Left lobe of liver (tissue), 2 donors: ENCODE data around the gene KIAA0513. TPM values are rescaled to one million over a fixed set of nuclear protein-coding genes. Genes with fewer than 3 reads are reported as not detected.

Experiments used
- ATAC-seq: fragments of 200-7000 bp; cut with Tn5 transposase; one replicate; pipeline ENCODE4 v1.9.1; 2020; ENCODE audit warnings: mild to moderate bottlenecking, moderate library complexity
- DNase-seq: peaks from one replicate; pipeline ENCODE4 v3.0.0-alpha.2; 2020; ENCODE audit warnings: low spot score
- total RNA-seq: library from RNA; stranded (reverse); gene quantifications from one replicate; pipeline ENCODE4 v1.2.1, GENCODE V29; 2021
- donor health status: DM: no; HTN: no; CAD: no; lungs with moderate emphysema.
- donor health status: DM: no; HTN: yes; CAD: no.

KIAA0513 gene
- total RNA-seq, 1 donor from 2014 or later: 5.0 TPM

DNA sequence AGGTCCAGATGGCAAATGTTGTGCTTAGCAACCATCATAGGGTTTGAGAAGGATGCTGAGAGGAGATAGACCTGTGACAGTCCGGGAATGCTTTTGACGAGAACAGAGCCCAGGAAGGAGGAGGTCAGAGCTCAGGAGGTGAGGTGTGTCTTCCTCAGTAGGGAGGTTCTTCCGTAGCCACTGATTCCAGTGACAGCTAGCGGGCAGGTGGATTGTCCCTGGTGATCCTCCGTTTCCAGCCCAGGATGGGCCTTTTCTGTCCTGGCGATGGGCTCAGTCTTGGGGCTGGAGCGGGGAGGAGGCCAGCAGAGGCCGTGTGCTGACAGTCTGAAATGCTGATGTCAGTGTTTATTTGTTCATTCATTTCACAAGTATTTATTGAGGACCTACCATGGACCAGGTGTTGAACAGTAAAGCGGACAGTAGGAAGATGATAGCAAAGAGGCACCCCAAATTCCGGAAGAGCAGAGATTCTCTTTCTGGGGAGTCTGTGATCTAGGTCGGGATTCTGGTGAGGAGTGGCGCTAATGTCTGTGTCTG is 38.8 kb downstream of the KIAA0513 start:
- ATAC-seq: no peak
- no peak for DNase-seq

DNA sequence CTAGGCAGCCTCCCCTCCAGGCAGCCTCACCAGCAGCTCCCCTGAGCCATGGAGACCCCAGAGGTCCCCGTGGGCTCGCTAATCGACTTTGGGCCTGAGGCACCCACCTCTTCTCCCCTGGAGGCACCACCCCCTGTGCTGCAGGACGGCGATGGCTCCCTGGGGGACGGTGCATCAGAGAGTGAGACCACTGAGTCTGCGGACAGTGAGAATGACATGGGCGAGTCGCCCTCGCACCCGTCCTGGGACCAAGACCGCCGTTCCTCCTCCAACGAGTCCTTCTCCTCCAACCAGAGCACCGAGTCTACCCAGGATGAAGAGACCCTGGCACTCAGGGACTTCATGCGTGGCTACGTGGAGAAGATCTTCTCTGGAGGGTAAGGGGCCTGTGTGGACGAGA is 39.4 kb downstream of the KIAA0513 start:
- DNase-seq (no peak), ATAC-seq (no peak)

DNA sequence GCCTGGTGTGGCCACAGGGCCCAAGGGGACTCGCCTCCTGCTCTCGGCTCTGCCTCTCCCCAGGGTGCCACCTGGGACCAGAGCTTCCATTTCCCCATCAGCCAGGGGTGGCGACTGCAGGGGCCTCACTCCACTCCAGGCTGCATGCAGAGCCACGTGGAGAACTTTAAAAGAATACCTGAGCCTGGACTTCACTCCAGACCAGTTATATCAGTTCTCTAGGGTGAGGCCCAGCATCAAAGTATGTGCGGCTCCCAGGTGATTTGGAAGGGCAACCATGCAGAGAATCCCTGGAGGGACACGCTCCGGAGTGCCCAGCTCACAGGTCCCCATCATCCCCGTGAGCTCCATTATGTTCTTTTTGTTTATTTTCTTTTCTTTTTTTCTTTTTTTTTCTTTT is 39.8 kb downstream of the KIAA0513 start:
- DNase-seq (no peak), ATAC-seq (no peak)

DNA sequence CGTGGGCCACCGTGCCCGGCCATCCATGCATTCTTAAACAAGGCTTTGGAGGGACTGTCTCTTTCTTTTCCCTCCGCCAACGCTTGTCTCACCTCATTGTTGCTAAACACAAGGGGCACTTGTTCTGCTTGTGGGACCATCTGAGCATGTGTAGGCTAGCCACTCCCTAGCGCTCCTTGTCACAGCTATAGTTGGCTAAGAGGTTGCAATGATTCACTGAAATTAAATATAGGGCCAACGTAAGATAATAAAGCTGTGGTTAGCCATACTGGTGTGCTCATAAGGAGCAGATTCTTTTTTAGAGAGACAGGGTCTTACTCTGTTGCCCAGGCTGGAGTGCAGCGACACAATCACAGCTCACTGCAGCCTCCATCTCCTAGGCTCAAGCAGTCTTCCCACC is 41.2 kb downstream of the KIAA0513 start:
- DNase-seq (no peak), ATAC-seq (no peak)

DNA sequence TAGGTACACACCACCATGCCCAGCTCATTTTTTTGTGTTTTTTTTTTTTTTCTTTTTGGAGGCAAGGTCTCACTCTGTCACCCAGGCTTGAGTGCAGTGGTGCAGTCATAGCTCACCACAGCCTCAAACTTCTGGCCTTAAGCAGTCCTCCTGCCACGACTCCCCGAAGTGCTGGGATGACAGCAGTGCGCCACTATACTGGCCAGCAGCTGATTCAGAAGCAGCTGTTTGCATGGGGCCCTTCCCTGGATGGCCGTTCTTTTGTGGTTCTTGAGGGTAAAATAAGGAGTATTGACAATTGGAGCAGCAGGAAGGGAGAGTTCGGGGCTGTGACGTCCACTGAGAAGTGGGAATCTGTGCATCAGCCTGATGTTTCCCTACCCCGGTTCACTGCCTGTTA is 41.6 kb downstream of the KIAA0513 start:
- ATAC-seq: no peak
- no peak for DNase-seq

DNA sequence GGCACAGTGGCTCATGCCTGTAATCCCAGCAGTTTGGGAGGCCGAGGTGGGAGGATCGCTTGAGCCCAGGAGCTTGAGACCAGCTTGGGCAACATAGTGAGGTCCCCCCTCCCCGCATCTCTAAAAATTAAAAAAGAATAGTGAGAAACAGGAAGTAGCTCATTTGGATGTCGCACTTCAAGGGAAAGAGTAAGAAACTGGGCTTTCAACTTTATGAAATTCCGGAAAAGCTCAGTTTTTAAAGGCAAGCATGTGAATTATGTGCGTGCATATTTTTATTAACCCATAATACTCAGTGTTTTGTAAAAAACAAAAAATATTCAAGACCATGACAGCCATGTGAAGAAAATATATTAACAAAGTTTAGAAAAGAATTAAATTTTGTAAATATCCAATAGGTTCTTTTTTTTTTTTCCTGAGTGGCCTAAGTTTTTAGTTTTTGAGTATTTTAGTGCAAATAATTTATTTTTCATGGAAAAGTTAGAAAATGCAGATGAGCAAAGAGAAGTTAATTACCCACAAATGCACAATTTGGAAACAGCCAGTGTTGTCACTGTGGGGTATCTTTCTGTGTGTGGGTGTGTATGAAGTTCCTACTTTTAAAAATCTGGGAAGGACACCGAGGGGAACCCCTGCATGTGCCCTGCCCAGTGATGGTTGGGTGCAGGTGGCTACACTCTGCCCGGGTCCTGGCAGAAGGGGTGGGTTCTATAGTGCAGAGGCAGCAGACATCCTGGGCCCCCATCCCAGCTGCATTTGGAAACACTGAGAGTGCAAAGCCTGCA is 44.7 kb downstream of the KIAA0513 start:
- ATAC-seq (no peak), DNase-seq (no peak)

DNA sequence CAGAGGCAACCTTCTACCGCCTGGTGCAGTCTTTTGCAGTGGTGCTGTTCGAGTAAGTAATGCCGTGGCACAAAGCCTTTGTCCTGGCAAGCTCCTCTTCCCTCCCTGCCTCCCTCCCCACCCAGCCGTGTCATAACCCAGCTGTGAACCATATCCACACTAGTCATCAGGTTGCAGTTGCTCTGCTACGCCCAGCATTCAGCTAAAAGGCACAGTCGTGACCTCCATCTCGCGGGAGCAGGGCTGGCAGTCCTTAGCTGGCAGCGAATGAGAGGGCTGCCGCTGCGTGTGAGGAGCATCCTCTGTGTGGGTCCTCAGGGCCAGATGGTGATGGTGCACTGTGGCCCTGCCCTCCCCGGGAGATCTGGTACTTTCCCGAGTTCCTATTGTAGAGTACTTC is 45.4 kb downstream of the KIAA0513 start:
- ATAC-seq: no peak
- no peak for DNase-seq

DNA sequence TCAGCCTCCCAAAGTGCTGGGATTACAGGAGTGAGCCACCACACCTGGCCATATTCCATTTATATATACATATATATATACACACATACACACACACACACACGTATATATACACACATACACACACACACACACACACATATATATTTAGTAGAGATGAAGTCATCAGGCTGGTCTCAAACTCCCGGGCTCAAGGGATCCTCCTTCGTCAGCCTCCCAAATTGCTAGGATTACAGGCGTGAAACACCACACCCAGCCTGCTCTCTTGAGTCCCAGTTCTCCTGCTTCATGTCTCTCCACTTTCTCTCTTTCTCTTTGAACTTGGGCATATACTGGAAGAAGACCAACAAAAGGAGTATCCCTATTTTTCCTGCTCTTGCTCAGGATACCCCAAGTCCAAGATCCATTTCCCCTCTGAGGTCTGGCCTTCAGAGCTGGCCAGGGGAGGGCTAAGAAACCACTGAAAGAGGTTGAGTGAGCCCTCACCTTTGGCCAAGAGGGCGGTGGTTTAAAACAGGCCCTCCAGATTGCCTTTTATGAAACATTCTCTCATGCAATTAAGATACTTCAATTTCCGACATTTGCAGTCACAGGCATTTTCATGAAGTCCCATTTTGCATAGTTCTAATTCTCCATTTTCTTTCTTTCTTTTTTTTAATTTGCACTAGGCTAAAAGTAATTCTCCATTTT is 46.8 kb downstream of the KIAA0513 start:
- ATAC-seq: no peak
- no peak for DNase-seq

DNA sequence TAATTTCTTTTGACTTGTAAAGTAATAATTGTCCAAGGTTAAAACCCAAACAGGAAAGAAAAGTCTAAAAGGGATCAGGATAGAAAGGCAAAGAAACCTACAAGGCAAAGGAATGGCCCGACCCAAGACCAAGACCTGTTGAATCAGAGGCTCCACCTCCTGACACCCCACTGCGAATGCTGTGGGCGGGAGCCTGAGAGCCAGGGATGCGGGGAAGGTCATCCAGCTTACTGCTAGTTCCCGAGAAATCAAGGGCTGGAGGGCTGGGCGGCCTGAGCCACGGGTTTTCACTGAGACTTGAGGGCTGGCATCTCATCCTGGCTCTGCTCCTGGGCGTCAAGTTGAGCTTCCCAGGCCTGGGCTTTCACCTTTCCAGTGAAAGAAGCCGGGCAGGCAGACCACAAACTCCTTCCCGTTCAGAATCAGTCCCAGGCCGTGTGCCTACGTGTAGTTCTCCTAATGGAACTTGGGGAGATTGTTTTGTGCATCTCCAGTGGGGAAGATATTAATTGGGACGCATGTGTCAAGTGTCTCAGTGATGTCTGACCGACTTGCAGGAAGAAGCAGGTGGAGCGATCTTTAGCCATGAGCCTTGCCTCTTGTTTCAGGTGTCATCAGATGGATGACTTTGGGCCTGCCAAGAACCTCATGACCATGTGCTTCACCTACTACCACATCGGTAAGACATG is 47.8 kb downstream of the KIAA0513 start:
- DNase-seq (no peak), ATAC-seq (no peak)

DNA sequence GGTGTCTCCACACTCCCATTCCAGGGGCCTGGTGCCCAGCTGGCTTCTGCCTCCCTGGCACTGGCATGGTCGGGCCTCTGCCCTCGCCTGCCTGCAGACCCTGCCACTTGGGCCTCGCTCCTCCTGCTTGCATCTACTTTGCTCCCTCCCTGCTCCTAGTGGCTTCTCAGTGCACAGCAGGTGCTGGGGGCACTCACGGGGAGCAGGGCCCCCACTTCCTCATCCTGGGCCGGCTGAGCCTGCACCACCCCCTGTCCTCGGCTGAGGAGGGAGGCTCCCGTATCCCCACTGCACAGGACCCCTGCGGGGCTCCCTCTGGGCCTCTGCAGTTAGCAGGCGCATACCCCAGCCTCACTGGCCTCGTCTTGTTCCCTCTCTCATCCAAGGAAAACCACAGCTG is 49.4 kb downstream of the KIAA0513 start:
- no peak for DNase-seq
- ATAC-seq: no peak

DNA sequence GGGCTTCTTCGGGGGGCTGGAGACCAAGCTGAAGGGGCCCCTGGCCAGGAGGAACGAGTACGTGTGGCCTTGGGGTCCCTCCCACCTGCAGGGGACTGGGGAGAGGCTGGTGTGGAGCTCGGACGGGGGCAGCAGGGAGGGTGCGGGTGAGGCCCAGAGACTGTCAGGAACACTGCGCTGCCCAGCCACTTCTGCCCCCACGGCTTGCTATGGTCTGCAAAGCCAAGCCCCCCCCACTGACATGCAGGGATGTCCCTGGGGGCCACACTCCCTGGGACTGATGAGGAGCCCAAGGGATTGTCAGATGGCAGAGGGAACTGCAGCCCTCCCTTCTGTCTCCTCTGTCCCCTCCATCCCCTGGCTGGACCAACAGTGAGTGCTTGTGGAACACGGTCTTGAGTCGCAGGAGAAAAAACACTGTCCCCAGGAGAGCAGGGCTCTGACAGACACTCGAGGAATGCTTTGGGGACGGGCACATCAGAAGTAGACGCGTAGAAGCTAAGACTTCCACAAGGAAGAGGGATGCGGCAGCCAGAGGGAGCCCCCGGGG is 50.1 kb downstream of the KIAA0513 start:
- ATAC-seq (no peak), DNase-seq (no peak)

DNA sequence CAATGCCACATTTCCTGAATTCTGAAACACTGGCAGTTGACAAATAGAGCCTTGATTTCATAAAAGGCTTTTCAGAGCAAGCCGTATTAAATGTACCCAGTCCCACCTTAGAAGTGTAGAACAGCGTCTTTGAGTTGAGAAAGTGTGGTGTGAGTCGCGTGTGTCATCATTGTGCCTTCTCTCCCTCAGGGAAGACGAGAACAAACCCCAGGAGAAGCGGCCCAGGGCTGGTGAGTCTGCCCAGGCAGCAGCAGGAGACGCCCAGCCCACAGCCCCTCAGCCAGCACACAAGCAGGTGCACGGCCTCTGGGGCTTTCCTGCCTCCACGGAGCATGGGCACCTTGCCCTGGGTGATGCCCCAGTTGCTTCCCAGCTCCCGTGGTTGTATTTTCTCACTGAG is 50.6 kb downstream of the KIAA0513 start:
- ATAC-seq: no peak
- DNase-seq: no peak

DNA sequence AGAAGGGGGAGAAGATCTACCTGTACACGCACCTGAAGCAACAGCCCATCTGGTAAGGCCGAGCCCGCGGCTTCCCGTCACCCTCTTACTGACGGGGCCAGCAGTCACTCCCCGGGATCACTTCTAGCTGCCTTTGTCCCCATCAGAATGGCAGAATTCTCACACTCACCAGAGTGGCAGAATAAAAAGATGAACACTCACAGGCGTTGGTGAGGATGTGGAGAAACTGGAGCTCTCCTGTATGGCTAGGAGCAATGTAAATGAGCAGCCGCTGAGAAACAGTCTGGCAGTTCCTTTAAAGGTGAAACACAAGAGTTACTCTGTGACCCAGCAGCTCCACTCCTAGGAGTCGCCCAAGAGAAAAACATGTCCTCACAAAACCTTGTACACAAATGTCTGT is 51.4 kb downstream of the KIAA0513 start:
- ATAC-seq (no peak), DNase-seq (no peak)

DNA sequence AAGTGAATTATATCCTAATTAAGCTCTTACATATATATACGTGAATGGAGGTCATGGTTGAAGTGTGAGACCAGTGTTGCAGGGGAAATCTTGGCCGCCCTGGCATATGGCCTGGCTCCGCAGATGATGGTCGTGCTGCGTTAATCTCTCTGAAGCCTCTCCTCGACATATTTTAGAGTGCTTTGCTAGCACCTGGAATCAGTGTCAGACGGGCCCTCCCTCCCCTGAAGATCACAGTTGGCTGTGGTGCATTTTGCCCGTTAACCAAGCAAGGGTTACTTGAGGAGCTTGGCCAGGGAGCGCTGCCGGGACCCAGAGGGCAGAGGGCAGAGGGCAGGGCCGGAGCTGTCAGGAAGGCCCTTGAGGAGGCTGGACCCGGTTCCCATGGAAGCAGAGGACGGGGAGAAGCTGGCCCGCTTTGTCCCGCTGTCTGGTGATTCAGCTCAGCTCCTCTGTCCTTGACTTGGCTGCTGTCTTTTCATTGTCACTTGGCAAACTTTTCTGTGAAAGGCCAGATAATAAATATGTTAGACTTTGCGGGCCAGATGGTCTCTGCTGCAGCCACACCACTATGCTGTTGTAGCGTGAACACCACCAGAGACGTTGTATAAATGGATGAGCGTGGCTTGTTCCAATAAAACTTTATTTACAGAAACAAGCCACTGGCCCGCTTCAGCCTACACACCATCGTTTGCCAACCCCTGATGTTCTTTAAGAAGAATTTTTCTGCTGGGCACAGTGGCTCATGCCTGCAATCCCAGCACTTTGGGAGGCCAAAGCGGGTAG is 52.4 kb downstream of the KIAA0513 start:
- no peak for DNase-seq
- ATAC-seq: no peak

DNA sequence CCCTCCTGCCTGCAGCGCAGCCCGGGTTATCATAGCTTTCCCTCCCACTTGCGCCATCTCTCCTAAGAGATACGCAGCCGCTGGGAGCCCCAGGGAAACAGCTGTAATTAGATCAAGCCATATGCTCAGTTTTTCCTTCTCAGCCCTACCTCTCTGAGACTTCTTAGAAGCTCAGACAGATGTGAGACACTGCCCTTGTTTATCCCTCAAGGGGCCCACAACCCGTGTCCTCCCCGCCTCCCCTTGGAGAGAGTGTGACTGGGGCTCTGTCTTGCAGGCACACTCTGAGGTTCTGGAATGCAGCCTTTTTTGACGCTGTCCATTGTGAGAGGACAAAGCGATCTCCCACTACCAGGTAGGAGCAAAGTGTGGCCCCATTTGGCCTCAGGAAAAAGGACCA is 53.4 kb downstream of the KIAA0513 start:
- DNase-seq (no peak), ATAC-seq (no peak)

DNA sequence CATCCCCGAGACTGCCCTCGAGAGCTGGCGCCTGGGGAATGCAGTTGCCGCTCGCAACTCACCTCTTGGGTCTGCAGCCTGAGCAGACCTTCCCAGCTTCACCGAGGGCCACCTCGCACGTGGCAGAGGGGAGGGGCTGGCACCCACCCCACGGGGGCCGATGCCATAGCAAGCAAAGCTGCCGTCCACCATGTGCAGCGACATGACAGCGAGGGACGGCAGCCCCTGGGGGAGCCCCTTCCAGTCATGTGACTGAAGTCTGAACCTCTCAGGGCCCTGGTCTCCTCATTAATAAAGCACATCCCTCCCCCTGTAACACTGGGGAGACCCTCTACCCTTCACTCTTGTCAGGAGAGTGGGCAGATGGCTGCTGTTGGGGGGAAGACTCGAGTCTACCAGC is 54.2 kb downstream of the KIAA0513 start:
- ATAC-seq (no peak), DNase-seq (no peak)

DNA sequence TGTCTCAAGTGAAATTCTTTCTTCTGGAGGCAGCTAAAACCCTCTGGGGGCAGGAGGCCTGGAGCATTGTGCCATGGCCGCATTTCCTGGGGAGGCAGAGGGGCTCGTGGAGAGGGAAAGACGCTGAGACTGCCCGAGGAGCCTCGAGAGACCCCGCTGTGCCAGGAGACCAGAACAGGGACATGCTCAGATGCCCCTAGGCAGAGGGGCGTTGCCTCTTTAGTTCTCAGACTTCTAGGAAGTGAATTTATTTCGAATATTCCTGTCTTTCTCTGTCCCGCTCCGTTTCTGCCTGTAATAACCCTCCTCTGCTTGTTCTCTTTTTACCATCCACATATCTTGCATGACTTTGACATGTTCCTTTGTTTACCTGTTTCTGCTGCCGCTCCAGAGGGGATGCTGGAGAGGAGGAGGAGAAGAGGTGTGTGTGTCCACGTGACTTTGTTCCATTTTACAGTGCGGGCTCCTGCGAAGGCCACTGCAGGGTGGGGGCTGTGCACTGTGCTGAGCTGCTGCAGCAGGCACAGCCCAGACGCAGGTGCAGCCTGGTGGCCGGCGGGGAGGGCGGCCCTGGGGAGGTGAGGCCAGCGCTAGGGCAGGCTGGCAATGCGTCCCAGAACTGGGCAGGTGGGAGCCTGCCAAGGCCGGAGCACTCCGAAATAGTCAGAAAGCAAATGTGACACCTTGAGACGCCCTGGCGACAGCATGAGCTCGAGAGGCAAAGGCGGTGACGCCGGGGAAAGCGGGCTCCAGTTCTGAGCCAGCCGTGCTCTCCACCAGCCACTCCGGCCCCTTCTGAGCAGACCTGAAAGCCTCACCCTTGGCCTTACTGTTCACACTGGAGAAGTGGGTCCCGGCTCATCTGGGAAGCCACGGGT is 54.8 kb downstream of the KIAA0513 start:
- DNase-seq (no peak), ATAC-seq (no peak)

DNA sequence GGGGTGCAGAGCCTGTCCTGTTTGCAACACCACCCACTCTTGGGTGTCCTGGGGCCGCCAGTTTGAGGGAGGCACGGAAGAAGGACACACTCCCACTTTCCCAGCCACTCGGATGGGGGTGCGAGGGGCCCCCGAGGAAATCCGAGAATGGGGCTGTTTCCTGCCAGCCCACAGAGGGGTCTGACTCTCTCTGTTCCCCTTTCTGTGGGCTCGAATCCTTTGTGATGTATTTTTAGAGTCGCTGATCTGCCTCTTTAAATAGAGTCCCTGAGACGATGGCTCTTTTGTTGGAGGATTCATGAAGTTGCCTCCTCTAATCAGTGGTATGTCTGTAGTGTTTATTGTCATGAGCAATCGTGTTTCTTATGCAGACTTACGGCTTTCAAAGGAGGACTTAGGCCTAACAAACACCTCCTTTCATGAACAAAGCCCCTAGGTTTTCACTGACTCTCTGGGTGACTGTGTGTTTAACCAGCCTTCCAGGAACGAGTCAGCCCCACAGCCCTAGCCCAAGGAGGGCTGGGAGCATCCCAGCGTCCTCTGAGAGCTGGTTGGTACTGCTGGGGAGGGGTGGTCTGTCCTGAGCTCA is 55.5 kb downstream of the KIAA0513 start:
- no peak for ATAC-seq
- DNase-seq: no peak

DNA sequence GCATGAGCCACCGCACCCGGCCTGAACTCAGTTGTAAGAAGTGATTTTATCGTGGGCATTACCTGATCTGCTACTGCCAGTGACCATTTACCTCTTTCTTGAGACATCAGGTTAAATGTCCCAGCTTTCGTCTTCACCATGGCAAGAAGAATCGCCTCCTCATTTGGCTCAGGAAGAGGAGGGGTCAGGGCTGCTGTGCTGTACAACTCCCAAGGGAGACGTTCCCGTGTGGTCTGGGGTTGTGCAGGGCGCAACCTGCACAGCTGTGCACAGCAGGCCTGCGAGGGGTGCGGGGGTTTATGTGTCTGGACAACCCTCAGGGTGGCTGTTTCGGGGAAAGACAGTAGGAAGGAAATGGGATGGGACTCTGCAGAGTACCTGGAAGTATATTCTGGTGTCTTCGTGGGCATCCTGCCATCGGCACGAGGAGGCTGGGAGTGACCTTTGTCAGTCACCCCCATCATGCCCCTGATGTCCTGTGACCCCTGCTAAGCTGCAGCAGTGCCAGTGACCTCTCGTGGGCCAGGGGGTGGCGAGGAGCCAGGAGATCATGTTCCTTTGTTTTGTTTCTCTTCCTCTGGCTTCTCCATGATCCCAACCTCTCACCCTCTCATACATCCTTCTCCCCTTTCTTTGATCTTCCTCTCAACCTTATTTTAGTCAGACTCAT is 57.4 kb downstream of the KIAA0513 start:
- ATAC-seq: no peak
- DNase-seq: no peak
